Germinal center (tissue), 1 donor: Measurements from ENCODE around the gene PRDM5.
"Not testable (repeated sequence)": the region's sequence is repeated elsewhere in the genome, so short reads cannot be mapped to it uniquely, and the experiment has no call there.

ENCODE experiments used
- DNase-seq: peaks from one replicate; pipeline ENCODE4 v3.0.0; 2012; ENCODE audit warnings: mixed read lengths, low spot score

The PRDM5 gene

DNA sequence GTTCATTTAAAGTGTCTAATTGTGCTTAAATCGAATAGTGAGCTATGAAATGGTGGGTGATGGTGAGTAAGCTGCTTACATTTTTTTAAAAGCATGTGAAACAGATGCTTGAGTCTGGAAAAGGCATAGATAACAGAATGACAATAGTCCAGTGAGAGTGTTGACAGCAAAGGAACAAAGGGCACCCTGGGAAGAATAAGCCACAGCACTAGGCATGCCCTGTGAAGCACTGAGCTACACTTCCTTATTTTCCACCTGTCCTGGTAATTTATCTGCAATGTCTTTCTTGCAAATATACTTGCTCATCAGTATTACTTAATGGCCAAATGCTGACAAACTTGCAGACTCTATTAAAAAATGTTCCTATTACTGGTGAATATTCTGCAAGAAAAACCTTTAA, 168.7 kb downstream of the PRDM5 start:
- DNase-seq, result no peak

DNA sequence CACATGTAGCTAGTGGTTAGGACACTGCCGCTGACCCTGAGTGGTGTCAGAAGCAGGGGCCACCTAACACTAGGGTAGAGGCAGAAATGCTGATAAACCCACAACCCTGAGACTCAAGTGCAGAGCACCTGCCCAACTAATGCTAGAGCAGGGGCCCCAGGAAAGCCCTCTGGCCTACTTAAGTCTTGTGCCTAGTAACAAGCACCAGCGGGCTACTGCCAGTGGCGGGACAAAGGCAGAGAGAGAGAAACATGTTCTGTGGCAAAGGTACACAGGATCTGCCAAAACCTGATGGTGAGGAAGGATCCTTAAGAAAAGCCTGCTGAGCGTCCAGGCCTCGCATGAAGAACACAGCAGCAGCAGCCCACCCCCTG, 172.4 kb downstream of the PRDM5 start:
- DNase-seq, result no peak

DNA sequence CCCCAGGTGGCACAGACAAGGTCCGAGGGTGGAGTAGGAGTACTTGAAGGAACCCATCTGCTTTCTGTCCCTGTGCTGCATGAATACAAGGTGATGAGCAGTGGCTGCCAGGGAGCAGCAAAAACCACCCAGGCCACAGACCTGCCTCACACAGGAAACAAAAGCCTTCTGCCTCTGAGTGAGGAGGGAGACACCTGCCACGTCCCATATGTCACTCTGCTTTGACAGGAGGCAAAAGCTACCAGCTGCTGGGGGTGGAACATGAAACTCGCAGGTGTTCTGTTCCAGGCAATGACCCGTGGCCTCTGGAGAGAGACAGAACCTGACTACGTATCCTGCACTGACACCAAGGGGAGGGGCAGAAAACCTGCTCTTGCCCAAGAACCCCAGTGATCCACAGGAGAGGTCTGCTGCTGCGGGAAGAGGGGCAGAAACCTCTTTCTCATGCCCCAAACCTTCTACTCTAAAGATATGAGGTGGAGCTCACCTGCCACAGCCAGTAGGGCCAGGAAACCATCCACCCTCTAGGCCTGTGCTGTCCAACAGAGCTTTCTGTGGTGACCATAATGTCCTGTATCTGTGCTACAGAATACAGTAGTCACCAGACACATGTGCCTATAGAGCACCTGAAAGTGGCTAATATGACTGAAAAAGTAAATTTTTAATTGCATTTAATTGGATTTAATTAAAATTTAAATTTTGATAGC, 172.9 kb downstream of the PRDM5 start:
- DNase-seq, result peak; percentile 15

DNA sequence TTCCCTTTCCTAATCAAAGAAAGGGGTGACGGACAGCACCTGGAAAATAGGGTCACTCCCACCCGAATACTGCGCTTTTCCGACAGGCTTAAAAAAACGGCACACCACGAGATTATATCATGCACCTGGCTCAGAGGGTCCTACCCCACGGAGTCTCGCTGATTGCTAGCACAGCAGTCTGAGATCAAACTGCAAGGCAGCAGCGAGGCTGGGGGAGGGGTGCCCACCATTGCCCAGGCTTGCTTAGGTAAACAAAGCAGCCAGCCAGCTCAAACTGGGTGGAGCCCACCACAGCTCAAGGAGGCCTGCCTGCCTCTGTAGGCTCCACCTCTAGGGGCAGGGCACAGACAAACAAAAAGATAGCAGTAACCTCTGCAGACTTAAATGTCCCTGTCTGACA, 180.9 kb downstream of the PRDM5 start:
- DNase-seq, result not testable (repeated sequence)

DNA sequence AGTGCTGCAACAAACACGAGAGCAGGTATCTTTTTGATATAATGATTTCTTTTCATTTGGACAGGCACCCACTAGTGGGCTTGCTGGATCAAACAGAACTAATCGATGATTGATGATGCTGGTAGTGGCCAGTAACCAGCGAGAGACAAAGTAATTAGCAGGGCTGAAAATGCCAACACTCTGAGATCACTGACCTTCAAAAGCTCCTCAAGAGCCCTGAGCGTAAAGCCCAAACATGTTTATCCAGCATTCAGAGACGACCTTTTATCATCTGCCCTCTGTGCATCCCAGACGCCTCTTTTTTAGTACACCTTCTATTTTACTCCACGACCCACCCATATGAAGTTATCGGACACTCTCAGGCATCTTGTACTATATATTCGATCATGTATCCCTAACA, 186.2 kb downstream of the PRDM5 start:
- no peak for DNase-seq

DNA sequence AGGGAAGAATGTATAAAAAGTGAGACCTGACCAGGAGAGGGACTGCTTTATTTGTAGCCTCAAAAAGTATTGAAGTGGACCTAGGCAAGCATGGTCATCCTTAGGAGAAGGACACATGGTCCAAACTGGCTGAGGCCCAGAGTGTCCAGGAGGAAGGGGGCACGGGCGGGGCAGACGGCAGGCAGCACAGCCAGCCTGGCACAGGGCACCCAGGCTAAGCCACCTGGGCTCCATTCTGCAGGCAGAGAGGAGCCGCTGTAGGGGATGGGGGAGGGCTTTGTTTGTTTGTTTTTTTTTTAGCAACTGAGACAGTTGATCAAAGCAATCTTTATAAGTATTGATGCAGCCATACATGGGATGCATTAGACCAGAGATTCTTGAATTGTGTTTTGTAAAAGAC, 188.6 kb downstream of the PRDM5 start:
- DNase-seq, result no peak

DNA sequence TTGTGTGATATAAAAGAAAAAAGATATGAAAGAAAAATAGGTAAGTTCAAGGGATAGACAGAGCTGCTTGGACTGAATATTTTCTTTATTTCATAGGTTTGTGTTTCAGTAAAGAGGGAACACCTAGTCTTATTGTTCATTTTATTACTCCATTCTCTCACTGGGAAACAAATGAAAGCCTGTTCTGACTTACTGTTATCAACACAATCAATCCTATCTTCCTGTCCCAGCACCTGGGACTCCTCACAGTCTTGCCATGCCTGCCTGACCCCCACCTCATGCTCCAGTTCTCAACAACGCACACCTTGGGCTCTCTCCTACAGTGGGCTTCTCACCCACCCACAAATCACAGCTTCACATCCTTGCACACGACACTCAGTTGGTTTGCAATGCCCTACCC, 189.5 kb downstream of the PRDM5 start:
- DNase-seq, result no peak

DNA sequence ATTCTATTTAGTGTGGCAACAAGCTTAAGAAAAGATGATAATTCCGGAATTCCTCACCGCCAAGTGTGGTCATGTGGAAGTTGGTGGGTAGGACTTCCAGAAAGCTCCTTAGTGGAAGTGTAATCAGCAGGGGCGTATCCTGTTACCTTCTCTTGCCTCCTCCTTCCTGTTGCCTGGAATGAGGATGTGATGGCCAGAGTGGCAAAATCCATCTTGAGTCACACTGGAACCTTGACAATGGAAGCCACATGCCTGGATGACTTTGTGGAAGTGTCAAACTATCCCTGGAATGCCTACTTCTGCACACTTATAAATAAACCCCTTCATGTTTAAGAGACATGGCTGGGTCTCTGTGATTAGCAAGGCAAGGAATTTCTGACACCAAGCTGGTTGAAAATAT, 191.0 kb downstream of the PRDM5 start:
- no peak for DNase-seq

DNA sequence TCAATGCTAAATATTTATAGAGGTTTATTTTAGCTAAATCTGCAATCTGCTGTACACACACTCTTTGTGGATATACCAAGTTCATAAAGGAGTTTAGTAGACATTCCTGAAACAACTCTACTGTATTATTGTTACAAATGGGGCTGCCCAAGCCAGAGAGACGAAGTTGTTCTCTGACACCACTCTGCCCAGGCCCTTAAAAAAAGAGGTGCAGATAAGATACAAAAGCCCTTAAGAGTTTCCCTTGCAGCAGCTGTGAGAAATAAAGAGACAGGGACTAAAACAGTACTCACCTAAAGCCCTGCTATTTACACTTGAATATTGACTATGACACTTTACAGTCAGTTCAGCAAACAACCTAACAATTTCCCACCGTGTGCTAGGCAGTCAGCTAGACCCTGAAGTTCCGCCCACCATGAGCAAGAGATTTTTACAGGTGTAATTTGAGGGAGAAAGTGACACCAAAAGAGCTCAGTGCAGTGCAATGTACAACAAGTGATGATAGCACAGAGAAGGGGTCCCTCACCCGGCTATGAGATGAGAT, 191.7 kb downstream of the PRDM5 start:
- DNase-seq, result no peak

DNA sequence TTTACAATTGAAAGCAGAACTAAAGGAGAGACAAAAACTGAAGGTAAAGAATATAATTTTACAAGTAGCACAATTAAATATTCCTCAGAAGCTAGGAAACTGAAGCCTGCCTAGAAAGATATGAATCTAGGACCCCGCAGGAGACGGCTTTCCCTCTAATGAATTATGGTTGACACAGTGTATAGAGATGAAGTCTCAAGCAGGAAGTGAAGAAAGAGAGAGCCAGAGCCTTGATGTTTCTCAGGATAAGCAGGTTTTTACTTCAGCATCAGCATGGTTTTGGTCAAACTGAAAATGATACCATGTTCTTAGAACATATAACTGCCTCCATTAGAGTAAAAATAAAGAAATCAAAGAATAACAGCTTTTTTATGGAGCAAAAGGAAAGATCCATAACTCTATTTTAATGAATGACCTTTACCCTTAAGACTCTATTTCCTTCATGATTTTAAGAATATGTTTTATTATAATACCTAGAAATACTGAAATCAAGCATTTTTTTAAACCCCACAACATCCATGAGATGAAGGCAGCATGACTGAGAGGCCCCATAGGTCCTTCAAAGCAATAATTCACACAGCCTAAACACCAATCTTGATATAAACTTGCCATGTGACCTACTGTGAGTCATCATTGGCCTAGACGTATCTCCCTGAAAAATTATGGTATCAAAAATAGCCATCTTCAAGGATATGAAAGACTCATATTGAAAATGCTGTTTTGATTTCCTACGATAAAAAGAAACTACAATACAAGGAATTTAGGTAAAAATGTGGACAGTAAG, 193.4 kb downstream of the PRDM5 start:
- DNase-seq, result no peak

DNA sequence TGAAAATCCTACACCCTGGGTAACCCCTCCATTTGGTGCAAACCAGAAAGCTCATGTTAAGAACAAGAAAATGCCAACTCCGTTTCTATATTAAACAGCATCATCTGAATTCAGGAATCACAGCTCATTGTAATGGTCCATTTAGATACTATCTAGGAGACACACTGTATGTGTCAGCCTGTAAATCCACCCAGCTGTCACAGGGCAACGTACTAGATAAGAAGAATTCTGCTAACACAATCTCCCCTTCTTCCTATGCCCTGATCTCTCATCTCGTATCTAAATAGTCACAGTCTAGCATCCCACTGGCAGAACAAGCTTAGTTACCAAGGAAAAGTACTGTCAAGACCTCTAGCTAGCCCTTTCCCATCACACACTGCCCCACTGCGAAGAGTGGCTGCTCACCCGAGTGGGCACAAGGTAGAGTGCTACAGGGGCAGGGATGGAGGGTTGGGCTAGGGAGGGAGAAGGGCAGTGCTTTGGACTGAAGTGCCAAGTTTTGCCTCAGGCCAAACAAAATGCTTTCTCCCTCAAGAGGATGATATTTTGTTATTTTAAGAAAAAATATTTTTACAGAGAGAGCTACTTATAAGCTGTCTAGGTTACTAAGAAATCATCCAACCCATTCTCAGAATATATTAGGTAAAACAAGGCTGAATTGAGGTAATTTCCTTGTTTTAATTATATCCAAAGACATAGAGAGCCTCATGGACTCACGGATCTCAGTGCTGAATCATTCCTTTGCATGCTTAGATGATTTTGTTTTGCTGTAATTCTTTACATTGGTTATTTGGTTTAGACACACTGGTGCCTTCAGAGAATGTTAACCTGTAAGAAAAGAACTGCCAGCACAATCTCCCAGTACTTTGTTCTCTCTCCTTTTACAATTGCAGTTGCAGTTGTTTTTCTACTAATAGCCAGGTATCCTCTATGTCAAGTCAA, 196.6 kb downstream of the PRDM5 start:
- DNase-seq, result no peak

DNA sequence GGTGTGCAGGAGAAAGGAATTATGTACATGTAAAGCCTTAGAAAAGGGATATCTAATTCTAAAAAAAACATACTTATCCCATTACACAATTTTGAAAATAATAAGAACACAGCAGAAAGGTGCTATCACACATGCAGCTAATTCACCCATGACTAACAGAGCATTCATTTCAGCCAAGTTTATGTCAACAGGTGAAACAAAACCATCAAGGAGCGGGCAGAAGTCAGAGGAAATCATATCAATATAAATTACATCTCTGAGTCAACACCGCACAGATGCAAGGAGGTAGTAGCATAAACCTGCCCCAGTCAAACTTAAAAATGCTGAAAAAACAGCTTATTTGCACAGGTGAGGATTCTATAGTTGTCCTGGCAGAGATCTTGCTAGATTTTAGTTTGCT, 197.9 kb downstream of the PRDM5 start:
- DNase-seq, result no peak

DNA sequence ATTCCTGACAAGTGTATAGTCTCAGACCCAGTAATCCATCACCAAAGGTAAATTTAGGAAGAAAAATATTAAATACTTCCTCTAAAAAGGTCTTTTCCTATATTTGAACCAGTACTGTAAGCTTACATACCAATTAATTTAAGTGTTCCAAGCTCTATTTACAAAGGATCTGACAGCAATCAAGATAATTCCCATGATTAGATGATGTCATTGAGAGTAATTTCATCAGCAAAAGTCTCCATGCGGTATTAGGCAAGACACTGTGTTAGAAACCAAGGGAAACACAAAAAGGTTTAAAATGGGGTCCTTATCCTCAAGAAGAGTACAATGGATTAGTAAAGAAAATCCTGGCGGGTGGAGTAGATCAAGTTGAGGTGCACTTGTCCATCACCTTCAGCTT, 198.5 kb downstream of the PRDM5 start:
- no peak for DNase-seq

DNA sequence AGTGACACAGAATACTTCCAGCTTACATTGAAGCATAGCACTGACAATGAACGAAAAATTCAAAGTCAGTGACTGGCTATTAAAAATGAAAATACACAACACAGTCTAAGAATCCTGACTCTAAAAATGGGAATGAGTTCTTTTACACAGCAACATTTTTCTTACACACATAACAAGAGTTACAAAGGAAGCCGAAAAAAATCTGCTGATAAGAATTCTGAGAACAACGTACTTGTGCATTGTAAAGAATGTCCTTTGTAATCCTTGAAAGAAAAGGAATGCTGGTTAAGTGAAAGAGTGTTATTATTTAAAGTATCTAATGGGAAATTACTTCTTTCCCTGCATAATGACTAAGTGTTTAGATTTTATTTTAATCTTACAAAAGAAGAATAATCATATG, 199.4 kb downstream of the PRDM5 start:
- no peak for DNase-seq

DNA sequence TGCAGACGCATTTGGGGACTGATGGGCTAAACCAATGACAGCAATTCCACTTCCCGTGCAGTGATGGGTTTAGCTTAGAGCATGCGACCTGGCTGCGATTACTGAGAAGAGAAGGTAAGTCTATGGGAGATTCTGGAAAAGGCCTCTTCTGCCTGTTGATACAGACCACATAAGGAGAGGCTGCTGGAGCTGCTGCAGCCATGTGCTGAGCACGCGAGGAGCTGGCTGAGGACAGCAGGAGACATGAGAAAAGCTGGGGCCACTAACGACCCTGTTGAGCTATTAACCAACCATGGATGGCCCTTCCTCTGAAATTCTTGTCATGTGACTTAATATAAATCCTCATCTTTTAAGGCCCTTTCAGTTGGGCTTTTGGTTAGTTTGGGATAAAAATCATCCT, 199.9 kb downstream of the PRDM5 start:
- DNase-seq, result no peak

DNA sequence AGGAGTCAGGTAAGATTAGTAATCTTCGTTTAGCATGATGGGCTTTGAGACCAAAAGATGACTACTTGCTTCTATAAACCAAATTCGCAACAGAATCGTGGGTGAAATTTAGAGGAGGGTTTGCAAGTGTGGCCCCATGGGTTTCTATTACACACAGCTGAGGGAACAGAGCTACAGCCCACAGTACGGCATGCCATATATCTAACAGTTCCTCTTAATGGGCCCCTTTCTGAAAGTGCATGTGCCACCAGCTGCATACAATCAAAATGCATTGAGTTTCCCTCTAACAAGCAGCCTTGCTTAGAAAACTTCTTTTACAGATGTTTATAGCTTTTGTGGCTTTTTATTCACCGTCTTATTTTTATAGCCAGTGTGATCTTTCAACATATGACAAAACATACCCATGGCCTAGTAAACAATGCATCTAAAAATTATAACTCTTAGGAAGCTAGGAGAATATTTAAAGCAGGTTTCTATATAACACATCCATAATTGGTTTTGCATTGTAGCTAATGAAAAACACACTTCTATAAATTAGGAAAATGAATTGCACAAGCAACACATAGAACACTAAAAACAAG, 202.1 kb downstream of the PRDM5 start:
- no peak for DNase-seq

DNA sequence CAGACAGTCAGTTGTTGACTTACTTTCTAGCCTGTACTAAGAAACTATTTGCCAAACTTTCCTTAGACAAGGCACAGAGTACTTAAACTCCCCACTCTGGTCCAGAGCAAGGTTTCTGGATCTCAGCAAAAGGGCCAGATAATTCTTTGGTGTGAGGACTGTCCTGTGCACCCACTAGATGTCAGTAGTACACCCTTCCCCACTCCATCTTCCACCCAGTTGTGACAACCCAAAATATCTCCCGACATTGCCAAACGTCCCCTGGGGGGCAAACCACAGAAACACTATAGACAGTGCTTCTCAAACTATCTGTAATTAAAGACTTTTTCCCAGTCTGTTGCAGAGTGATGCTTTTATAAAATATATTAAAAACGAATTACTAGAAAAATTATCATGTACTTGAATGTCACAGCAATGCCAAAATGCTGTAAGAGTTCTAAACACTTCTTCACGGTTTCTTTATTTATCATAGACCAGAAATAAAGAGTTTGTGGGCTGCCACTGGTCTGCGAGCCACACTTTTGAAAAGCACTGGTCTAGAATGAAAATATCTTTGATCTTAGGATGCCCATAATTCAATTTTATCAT, 203.5 kb downstream of the PRDM5 start:
- no peak for DNase-seq

DNA sequence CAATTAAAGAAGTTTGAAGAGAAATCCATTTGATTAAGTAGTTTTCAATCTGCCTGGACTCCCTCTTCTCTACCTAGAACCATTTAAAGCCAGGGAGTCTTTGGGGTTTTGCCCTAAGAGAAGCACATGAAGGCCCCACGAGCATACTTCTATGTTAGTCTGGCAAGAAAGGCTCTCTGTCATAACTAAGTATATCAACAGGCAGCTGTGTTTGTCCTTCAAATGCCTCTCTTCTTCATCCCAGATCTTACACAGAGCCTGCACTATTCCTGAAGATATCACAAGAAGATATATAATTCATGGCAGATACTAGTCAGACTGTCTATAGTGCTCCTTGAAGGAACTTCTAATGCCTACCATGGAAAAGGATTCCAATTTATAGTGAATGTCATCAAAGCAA, 206.2 kb downstream of the PRDM5 start:
- no peak for DNase-seq

DNA sequence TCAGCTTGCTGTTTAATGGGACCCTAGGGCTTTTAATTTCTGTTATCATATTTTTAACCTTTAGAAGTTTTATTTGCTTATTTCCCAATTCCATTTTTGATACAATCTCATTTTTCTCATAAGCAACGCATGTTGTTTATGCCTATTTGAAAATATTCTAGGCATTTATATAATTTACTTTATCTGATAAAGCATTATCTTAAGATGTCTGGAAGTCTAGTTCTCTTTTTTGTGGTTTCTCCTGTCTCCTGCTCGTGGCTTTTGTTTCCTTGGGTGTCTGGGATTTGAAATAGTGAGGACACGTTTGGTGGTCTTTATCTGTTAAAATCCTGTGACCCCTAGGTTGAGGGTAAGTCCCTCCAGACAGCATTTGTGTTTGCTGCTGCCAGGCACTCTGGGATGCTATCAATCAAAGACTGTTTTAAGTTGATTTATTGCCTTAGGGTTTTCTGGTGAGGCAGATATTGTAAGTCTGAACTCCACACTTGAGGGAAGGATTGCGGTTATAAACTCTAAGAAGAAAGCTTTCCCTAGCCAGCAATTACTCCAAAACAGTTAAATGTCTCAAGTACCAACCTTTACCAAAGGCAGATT, 208.0 kb downstream of the PRDM5 start:
- no peak for DNase-seq

DNA sequence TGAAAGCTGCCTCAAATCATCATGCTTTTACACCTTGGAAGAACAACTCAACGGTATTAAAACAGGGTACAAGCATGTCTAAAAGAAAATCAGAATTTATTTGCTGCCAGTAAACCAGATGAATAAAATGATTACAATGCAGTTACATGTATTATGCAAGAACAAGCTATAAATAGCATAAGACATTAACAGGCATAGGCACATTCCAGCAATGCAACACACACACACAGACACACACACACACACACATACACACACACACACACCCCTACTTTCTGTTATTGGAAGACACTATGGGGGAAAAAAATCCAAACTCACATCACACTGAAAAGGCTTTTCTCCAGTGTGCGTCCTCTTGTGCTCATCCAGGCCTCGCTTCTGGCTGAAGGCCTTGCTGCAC, 212.5 kb downstream of the PRDM5 start:
- no peak for DNase-seq

DNA sequence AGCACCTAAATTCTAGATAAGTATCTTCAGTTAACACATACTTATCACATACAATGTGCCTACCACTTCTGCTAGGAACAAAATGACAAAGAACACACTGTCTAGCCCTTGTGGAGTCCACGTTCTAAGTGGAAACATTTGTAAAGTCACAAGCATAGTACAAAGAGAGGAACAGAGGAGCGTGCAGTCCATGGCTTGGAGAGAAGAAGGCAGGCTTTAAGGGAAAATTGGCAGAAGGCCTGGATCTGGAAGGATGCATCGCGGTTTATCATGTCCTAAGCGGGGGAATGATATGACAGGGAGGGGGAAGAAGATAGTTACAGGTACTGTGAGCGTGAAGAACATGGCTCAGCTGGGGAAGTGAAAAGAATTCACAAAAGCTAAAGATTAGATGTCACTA, 218.0 kb downstream of the PRDM5 start:
- DNase-seq, result no peak
